Measurements from ENCODE around the gene SAP30BP.

DNA sequence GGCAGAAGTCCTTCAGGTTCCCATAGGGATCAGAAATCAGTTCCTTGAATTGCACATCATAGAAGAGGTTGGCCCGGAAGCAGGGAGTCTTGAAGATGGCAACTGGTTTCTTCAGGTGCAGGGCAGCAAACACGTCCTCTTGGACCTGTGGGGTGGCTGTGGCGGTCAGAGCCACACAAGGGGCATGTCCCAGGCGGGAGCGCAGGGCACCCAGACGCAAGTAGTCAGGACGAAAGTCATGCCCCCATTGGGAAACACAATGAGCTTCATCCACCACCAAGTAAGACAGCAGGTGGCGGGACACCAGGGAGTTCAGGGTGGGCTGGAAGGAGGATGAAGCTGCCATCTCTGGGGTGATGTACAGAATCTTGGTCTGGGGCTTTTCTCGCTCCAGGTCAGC is 4.6 kb upstream of the SAP30BP start:
- TF ChIP-seq, protein P1, sequence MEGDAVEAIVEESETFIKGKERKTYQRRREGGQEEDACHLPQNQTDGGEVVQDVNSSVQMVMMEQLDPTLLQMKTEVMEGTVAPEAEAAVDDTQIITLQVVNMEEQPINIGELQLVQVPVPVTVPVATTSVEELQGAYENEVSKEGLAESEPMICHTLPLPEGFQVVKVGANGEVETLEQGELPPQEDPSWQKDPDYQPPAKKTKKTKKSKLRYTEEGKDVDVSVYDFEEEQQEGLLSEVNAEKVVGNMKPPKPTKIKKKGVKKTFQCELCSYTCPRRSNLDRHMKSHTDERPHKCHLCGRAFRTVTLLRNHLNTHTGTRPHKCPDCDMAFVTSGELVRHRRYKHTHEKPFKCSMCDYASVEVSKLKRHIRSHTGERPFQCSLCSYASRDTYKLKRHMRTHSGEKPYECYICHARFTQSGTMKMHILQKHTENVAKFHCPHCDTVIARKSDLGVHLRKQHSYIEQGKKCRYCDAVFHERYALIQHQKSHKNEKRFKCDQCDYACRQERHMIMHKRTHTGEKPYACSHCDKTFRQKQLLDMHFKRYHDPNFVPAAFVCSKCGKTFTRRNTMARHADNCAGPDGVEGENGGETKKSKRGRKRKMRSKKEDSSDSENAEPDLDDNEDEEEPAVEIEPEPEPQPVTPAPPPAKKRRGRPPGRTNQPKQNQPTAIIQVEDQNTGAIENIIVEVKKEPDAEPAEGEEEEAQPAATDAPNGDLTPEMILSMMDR (IDR thresholded peaks at IDR 0.05): no peak
- TF ChIP-seq EZH2 (IDR thresholded peaks at IDR 0.05; ENCODE audit: borderline replicate concordance, insufficient read depth, low read depth, low read length, poor library complexity, severe bottlenecking): no peak
